ENCODE data around the gene FMNL2.

FMNL2 gene

DNA sequence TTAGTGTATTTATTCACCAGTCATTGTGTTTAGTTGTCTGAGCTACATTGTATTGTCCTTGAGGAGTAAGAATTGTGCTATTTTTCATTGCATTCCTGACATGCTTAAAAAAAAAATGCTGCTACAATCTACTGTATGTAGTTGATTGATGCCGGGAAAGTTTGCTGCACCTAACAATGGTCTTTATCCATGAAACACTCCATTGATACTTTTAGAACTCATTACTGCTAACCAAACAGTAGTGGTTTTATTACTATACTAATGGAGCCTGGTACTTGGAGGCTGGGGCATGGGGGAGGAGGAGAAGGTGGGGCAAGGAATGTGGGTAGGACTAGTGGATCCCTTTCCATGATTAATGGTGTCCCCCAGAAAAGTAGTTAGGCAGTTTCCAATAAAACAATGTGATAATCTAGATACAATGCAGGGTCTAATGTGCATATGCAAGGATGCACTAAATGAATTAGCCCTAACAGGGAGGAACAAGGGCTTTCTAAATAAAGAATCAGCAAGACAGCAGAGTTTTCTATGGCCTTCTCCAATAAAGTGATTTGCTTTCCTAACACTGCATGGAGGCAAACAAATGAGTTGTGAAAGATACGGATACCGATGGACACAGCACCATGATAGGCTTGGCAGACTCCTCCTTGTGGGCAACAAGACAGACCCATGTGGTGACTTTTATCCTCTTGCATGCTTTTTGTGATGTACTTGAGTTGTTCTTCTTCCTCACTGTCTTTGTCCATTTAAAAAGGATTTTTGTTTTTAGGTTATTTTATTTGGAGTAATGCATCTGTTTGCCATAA is 78.5 kb downstream of the FMNL2 start:
- no peak overlapping the region for H2AFZ ChIP-seq (ENCODE audit: low read length)
- TF ChIP-seq, protein P1, sequence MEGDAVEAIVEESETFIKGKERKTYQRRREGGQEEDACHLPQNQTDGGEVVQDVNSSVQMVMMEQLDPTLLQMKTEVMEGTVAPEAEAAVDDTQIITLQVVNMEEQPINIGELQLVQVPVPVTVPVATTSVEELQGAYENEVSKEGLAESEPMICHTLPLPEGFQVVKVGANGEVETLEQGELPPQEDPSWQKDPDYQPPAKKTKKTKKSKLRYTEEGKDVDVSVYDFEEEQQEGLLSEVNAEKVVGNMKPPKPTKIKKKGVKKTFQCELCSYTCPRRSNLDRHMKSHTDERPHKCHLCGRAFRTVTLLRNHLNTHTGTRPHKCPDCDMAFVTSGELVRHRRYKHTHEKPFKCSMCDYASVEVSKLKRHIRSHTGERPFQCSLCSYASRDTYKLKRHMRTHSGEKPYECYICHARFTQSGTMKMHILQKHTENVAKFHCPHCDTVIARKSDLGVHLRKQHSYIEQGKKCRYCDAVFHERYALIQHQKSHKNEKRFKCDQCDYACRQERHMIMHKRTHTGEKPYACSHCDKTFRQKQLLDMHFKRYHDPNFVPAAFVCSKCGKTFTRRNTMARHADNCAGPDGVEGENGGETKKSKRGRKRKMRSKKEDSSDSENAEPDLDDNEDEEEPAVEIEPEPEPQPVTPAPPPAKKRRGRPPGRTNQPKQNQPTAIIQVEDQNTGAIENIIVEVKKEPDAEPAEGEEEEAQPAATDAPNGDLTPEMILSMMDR (IDR thresholded peaks at IDR 0.05; ENCODE audit: low read length), result no peak
- TF ChIP-seq EZH2phosphoT487 (IDR thresholded peaks at IDR 0.05; ENCODE audit: low read length) (no peak), EZH2 (optimal IDR thresholded peaks at IDR 0.05; ENCODE audit: low read depth, low read length) (no peak)
- H3K9ac ChIP-seq (ENCODE audit: low read length), result no peak overlapping the region
- no peaks in the 10 kb centered on the region for H4K20me1 ChIP-seq (ENCODE audit: insufficient read depth, low read length)
- no peak overlapping the region for H3K4me3 ChIP-seq (ENCODE audit: low read length)
- H3K4me1 ChIP-seq (ENCODE audit: low read length), result peaks cover 3% of the 10 kb centered on the region; the same call in 1 of the 2 replicates
- DNase-seq, result no peak
- H3K4me2 ChIP-seq (ENCODE audit: low read depth, low read length), result no peak overlapping the region
- no peaks in the 10 kb centered on the region for H3K36me3 ChIP-seq (replicated peaks; ENCODE audit: insufficient read depth, low read length)
- no peaks in the 10 kb centered on the region for H3K9me3 ChIP-seq (replicated peaks; ENCODE audit: insufficient read depth, low read length)
- H3K27ac ChIP-seq (ENCODE audit: low read length), result no peak overlapping the region
- H3K9me2 ChIP-seq (replicated peaks; ENCODE audit: insufficient read depth, low read length), result no peaks in the 10 kb centered on the region
- no peaks in the 10 kb centered on the region for H3F3A ChIP-seq (ENCODE audit: insufficient read depth, low read length)
- no peaks in the 10 kb centered on the region for H3K79me2 ChIP-seq (ENCODE audit: low read length)
- no peaks in the 10 kb centered on the region for H3K27me3 ChIP-seq (replicated peaks; ENCODE audit: insufficient read depth, low read length)

DNA sequence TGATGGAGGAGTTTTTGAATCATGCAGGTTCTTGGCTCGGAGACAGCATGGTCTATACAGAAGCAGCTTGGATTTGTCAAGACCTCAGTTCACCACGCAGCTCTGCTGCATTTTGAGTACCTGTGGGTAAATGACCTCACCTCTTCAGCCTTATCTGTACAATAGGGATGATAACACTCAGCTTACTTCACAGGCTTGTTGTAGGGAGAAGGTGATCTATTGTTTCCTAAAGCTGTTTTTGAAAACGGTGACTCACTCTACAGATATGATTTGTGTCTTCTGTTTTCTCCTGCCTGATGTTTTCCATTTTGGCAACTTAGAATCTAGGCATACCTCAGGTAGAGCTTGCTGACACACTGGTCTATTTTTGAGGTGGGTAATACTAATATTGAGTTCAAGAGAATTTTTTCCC is 80.3 kb downstream of the FMNL2 start:
- DNase-seq, result no peak
- no peaks in the 10 kb centered on the region for H3K9me2 ChIP-seq (replicated peaks; ENCODE audit: insufficient read depth, low read length)
- H3K4me3 ChIP-seq (ENCODE audit: low read length), result no peak overlapping the region
- no peak overlapping the region for H3K27ac ChIP-seq (ENCODE audit: low read length)
- H3K9ac ChIP-seq (ENCODE audit: low read length), result no peak overlapping the region
- no peak overlapping the region for H3K4me2 ChIP-seq (ENCODE audit: low read depth, low read length)
- no peaks in the 10 kb centered on the region for H3F3A ChIP-seq (ENCODE audit: insufficient read depth, low read length)
- TF ChIP-seq EZH2phosphoT487 (IDR thresholded peaks at IDR 0.05; ENCODE audit: low read length) (no peak), EZH2 (optimal IDR thresholded peaks at IDR 0.05; ENCODE audit: low read depth, low read length) (no peak)
- TF ChIP-seq, protein P1 (IDR thresholded peaks at IDR 0.05; ENCODE audit: low read length), result no peak
- peaks cover 4% of the 10 kb centered on the region; the same call in 1 of the 2 replicates for H3K4me1 ChIP-seq (ENCODE audit: low read length)
- H3K27me3 ChIP-seq (replicated peaks; ENCODE audit: insufficient read depth, low read length), result no peaks in the 10 kb centered on the region
- H3K36me3 ChIP-seq (replicated peaks; ENCODE audit: insufficient read depth, low read length), result no peaks in the 10 kb centered on the region
- no peaks in the 10 kb centered on the region for H3K9me3 ChIP-seq (replicated peaks; ENCODE audit: insufficient read depth, low read length)
- H2AFZ ChIP-seq (ENCODE audit: low read length), result no peak overlapping the region
- H4K20me1 ChIP-seq (ENCODE audit: insufficient read depth, low read length), result no peaks in the 10 kb centered on the region
- no peaks in the 10 kb centered on the region for H3K79me2 ChIP-seq (ENCODE audit: low read length)

DNA sequence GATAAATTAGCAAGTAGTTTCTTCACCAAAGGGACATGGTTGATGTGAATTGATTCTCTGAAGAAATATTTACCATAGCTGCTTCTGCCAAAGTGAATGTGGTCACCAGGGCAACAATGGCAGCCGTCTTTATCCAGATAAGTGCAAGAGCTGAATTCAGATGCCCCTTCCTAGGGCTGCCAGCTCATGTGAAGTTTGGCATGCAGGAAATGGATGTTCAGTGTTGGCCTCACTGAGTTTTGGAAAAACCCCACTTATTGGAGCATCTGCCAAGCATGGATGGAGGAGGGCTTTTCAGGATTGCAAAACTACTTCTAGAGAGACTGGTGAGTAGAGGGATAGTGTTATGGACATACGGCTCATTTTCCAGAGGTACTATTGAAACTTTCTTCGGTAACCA is 80.8 kb downstream of the FMNL2 start:
- H3K36me3 ChIP-seq (replicated peaks; ENCODE audit: insufficient read depth, low read length), result no peaks in the 10 kb centered on the region
- H3K27ac ChIP-seq (ENCODE audit: low read length), result no peak overlapping the region
- no peaks in the 10 kb centered on the region for H3K9me3 ChIP-seq (replicated peaks; ENCODE audit: insufficient read depth, low read length)
- H3F3A ChIP-seq (ENCODE audit: insufficient read depth, low read length), result no peaks in the 10 kb centered on the region
- no peak for DNase-seq
- H3K4me1 ChIP-seq (ENCODE audit: low read length), result peaks cover 4% of the 10 kb centered on the region; the same call in 1 of the 2 replicates
- no peaks in the 10 kb centered on the region for H3K9me2 ChIP-seq (replicated peaks; ENCODE audit: insufficient read depth, low read length)
- H3K9ac ChIP-seq (ENCODE audit: low read length), result no peak overlapping the region
- H3K4me2 ChIP-seq (ENCODE audit: low read depth, low read length), result no peak overlapping the region
- no peak for TF ChIP-seq EZH2phosphoT487 (IDR thresholded peaks at IDR 0.05; ENCODE audit: low read length)
- no peak for TF ChIP-seq EZH2 (optimal IDR thresholded peaks at IDR 0.05; ENCODE audit: low read depth, low read length)
- TF ChIP-seq, protein P1 (IDR thresholded peaks at IDR 0.05; ENCODE audit: low read length), result no peak
- H4K20me1 ChIP-seq (ENCODE audit: insufficient read depth, low read length), result no peaks in the 10 kb centered on the region
- no peak overlapping the region for H3K4me3 ChIP-seq (ENCODE audit: low read length)
- no peak overlapping the region for H2AFZ ChIP-seq (ENCODE audit: low read length)
- H3K79me2 ChIP-seq (ENCODE audit: low read length), result no peaks in the 10 kb centered on the region
- no peaks in the 10 kb centered on the region for H3K27me3 ChIP-seq (replicated peaks; ENCODE audit: insufficient read depth, low read length)

Data from MM.1S (cell line).